HAP-1 (cell line): ENCODE results near the gene FAM184B.

ENCODE experiments used
- DNase-seq, 2 experiments: peaks; one replicate each; pipeline ENCODE4 v3.0.0-alpha.2; 2016 to 2020; ENCODE audit warnings: low spot score in 2 of 2
- H3K27me3 ChIP-seq: fragments of 250-450 bp; sonication (Bioruptor Pico); 2 replicates; pipeline ENCODE4 v1.5.1; 2020; ENCODE audit warnings: low read depth, mild to moderate bottlenecking, moderate library complexity
- H3K36me3 ChIP-seq: fragments of 250-450 bp; sonication (Bioruptor Pico); replicated peaks from 2 replicates; pipeline ENCODE4 v1.5.1; 2020; ENCODE audit warnings: mild to moderate bottlenecking
- H3K4me1 ChIP-seq: fragments of 250-450 bp; sonication (Bioruptor Pico); 2 replicates; pipeline ENCODE4 v1.5.1; 2020; ENCODE audit warnings: mild to moderate bottlenecking
- H3K4me3 ChIP-seq: fragments of 250-450 bp; sonication (Bioruptor Pico); 2 replicates; pipeline ENCODE4 v1.5.1; 2020; ENCODE audit warnings: mild to moderate bottlenecking, moderate library complexity
- H3K9me3 ChIP-seq: fragments of 250-450 bp; sonication (Bioruptor Pico); 2 replicates; pipeline ENCODE4 v1.5.1; 2020; ENCODE audit warnings: mild to moderate bottlenecking, moderate library complexity
- in situ Hi-C: fragments of 300-500 bp; cut with MboI; formaldehyde crosslinking; loops from 3 replicates; pipeline ENCODE4 v1.14.3; 2020; ENCODE audit warnings: low sequenced_read_pairs, inconsistent platforms, mixed read lengths

The FAM184B gene

DNA sequence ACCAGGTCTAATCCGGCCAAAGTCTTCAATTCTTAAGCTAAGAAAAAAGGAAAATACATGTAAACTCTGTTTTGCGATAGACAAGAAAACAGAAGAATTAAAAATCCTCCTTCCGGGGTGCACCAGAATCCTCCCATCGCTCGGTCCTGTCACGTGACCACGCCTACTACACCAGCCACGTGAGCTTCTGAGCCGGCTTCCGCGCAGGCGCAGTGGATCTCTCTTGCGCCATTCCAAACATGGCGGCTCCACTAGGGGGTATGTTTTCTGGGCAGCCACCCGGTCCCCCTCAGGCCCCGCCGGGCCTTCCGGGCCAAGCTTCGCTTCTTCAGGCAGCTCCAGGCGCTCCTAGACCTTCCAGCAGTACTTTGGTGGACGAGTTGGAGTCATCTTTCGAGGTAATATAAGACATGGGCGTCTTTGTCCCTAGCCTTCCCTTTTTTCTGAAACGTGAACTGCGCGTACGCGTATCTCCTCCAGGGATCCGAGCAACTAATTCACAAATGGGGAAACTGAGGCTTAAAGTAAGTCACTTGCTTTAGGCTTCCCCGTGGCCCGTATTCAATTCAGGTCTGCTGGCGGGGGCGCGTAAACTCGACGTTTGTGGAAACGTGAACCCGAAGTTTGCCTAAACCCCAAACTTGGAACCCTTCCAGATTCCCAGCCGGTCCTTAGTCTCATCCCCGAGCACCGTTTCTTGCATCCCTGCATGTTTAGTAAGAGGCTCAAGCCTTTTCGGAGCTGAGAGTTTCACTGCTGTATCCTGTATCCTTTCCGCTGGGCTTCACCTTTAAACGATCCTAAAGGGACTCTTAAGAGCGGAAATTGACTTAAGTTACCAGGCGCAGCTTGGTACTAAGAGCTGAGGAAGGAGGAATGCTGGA is 166.8 kb downstream of the FAM184B start, which contains the start of gene MED28:
TSS of gene MED28 (plus strand) at position 226 of the 884 bp plus-strand sequence. CDS start at position 240, 14 bp downstream.
- Histone ChIP-seq H3K36me3 (peaks cover 28% of the 10 kb centered on the region), H3K27me3 (no peaks in the 10 kb centered on the region), H3K4me1 (peaks cover 10% of the 10 kb centered on the region), H3K4me3 (peak within 1 kb of the TSS; percentile 99), H3K9me3 (no peaks in the 10 kb centered on the region)
- in situ Hi-C loops: no loop called here
- peak; percentile 89 to 96 for DNase-seq

DNA sequence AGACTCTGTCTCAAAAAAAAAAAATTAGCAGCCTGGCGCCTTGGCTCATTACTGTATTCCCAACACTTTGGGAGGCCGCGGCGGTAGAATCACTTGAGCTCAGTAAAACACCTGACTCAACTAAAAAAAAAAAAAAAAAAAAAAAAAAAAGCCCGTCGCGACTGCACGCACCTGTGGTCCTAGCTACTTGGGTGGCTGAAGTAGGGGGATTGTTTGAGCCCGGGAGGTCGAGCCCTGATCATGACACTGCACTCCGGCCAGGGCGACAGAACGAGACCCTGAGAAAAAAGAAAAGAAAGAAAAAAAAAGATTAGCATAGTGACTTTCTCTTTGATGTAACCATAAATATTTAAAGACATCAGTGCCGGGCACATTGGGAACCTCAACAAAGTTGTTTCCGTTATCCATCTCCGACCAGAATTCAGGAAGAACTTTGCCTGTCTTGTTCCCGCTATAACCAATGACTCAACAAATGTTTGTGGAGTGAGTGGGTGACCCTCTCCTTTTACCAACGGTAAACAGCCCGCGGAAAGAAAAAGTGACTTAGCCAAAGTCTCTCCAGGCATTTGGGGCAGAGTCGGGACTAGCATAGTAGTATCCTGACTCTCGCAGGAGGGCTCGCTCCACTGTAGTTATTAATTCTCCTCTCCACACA is 167.5 kb downstream of the FAM184B start:
- Histone ChIP-seq H3K36me3 (peaks cover 20% of the 10 kb centered on the region), H3K4me3 (peak overlapping the region; percentile 99), H3K27me3 (no peaks in the 10 kb centered on the region), H3K4me1 (peaks cover 10% of the 10 kb centered on the region), H3K9me3 (no peaks in the 10 kb centered on the region)
- no peak for DNase-seq
- in situ Hi-C loops: no loop called here

DNA sequence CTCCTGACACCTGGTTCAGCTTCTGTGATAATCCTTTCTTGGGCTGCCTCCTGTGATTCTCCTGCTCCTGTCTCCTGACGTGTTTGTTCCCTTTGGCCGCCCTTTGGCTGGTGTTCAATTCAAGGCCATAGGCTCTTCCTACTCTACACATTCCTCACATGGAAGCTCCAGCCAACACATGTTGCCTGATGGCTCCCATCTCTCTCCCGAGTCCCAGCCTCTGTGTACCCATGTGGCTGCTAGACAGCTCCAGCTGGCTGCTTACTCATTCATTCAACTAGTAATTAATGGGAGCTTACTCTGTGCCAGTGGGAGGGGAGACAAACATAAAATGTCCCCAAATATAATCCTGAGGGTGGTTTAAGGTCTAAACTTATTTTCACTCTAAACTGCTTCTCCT is 176.2 kb downstream of the FAM184B start:
- in situ Hi-C loops: no loop called here

DNA sequence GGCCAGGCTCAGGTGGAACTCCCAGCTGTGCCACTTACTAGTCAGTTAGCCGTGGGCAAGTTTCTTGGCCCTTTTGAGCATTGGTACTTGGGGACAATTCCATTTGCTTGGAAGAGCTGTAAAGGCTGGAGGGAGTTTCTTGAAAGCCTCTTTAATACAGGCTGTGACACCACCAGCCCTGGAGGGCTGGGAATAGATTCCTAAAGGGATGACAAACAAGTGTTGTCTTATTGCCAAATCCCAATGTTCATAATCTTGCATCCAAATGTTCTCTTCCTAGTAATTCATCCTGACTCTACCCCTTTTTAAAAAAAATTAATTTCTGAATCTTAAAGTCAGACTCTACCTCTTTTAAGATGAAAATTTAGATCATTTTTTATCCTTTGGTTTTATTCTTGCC is 181.6 kb downstream of the FAM184B start:
- in situ Hi-C loops: loop anchor here (25.0 kb wide), 1 partner anchor 212 kb away; the partner anchor contains the start of genes DCAF16 and NCAPG
- Histone ChIP-seq H3K9me3 (no peaks in the 10 kb centered on the region), H3K4me1 (no peaks in the 10 kb centered on the region), H3K27me3 (no peaks in the 10 kb centered on the region), H3K36me3 (peaks cover 79% of the 10 kb centered on the region), H3K4me3 (no peak overlapping the region)
- no peak for DNase-seq

More for the DNA sequence above, 176.2 kb downstream of the FAM184B start:
- Histone ChIP-seq H3K4me1 (no peaks in the 10 kb centered on the region), H3K27me3 (no peaks in the 10 kb centered on the region), H3K9me3 (no peaks in the 10 kb centered on the region), H3K4me3 (no peak overlapping the region), H3K36me3 (peaks cover 61% of the 10 kb centered on the region)
- no peak for DNase-seq

DNA sequence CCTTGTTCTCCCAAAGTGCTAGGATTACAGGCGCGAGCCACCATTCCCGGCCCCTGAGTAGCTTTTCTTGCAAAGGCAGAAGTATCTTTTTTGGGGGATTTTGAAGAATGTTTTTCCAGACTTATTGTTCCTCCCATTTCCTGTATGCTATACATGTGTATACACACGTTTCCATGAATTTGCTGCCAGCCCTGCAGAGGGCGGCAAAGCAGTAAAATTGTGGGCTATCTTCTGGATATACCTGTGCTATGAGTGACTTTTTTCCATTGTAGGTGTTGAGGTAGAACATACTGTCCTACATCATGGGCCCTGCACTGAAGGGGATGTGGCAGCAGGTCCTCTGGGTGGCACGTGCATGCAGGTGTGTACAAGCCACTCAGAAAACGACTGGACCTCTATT is 183.9 kb downstream of the FAM184B start:
- Histone ChIP-seq H3K4me1 (no peaks in the 10 kb centered on the region), H3K27me3 (no peaks in the 10 kb centered on the region), H3K9me3 (no peaks in the 10 kb centered on the region), H3K36me3 (peaks cover 91% of the 10 kb centered on the region), H3K4me3 (no peak overlapping the region)
- in situ Hi-C loops: loop anchor here (25.0 kb wide), 1 partner anchor 215 kb away; the partner anchor contains the start of genes DCAF16 and NCAPG
- peak in 1 of 2 experiments; percentile 29 for DNase-seq

DNA sequence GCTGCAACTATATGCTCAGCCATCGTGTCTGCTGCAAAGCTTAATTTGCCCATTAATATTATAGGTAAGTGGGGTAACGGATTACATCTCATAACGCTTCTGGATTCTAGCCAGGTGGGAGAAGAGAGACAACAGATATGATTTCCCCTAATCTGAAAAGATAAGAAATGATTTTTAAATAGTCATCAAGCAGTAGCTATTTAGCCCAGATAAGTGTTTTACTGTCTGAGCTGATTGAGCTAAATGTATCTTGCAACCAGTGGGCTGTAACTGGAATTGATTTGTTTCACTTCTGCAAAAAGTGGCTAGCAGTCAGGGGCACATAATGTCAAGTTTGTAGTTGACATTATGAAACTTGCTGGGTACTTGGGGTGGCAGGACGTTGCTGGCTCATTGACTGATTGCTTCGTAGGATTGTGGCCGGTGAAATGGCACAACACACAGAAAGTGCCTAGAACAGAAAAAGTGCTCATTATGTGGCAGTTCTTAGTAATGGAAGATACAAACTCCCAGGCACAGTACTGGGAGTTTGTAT is 185.9 kb downstream of the FAM184B start:
- H3K36me3 ChIP-seq: peaks cover 92% of the 10 kb centered on the region
- H3K4me3 ChIP-seq: no peak overlapping the region
- in situ Hi-C loops: loop anchor here (25.0 kb wide), 1 partner anchor 217 kb away; the partner anchor contains the start of genes DCAF16 and NCAPG
- DNase-seq: no peak
- no peaks in the 10 kb centered on the region for H3K27me3 ChIP-seq
- no peaks in the 10 kb centered on the region for H3K4me1 ChIP-seq
- no peaks in the 10 kb centered on the region for H3K9me3 ChIP-seq

DNA sequence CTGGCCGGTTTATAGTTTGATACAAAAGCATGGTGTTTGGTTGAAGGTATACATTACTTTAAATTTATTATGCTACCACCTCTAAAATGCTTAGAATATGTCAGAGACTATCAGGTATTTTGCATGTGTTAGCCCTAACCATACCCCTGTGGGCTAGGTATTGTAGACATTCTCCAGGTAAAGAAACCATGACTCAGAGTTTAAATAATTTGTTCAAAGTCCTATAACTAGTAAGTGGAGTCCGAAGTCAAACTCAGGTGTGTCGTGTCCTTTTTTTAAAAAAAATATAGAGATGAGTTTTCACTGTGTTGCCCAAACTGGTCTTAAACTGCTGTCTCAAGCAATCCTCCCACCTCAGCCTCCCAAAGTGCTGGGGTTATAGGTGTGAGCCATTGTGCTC is 192.1 kb downstream of the FAM184B start:
- no peak for DNase-seq
- Histone ChIP-seq H3K9me3 (no peaks in the 10 kb centered on the region), H3K4me1 (no peaks in the 10 kb centered on the region), H3K27me3 (no peaks in the 10 kb centered on the region), H3K36me3 (peaks cover 91% of the 10 kb centered on the region), H3K4me3 (no peak overlapping the region)
- in situ Hi-C loops: loop anchor here (25.0 kb wide), 1 partner anchor 223 kb away; the partner anchor contains the start of genes DCAF16 and NCAPG

DNA sequence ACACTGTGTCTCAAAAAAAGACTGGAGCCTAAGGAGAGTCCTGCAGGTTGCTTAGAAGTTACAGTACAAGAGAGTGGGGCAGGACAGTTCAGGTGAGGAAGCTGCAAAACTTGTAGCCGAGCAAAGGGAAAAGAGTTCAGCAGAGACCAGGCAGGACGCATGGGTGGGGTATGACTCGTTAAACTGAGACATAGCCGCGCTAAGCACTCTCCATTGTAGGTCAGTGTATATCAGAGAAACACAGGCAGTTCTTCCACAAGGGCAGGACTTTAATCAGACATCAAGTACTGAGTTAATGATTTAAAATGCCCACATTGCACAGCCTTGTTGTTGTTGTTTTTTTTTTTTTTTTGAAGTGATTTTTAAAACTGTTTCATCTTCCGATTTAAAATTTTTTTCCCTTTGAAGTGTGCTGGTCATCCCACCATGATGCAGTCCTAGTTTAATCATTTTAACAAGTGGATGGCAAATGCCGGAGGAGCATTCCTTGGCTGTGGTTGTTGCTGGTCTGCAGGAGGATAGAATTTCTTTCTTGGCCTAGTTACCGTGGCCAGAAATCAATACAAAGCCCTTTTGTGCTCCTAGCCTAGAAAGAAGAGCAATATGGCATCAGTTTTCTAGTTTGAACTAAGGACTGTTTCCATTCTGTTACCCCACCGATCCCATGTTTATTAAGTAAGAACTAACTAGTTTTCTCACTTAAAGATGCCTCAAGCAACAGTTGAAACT is 194.2 kb downstream of the FAM184B start:
- H3K36me3 ChIP-seq: peaks cover 95% of the 10 kb centered on the region
- no peak overlapping the region for H3K4me3 ChIP-seq
- DNase-seq: no peak
- in situ Hi-C loops: loop anchor here (25.0 kb wide), 1 partner anchor 225 kb away; the partner anchor contains the start of genes DCAF16 and NCAPG
- H3K9me3 ChIP-seq: no peaks in the 10 kb centered on the region
- H3K27me3 ChIP-seq: no peaks in the 10 kb centered on the region
- H3K4me1 ChIP-seq: no peaks in the 10 kb centered on the region

DNA sequence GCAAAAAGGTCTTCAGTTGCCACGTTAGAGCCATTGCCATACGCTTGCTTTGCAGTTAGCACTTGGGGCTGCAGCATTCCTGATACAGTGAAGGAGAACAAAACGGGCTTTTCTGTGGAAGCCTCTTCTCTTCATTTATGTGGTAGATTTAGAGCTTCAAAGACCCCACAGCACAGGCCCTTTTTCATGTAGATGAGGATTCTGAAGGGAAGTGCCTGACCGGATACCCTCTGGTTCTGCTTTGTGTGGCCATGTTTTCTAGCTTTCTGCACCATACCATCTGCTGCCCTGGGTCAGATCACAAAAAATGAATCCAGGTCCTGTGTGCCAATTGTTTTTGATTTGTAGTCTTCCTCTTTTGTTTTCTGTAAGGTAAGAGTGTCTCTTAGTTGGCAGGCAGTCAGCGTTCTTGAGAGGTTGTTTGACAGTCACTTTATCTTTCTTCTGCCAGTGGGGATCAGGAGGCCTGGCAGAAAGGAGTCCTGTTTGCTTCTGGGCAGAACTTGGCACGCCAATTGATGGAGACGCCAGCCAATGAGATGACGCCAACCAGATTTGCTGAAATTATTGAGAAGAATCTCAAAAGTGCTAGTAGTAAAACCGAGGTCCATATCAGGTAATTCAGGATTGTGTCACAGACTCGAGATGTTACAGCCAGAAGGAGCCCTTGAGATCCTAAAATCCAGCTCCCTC is 196.8 kb downstream of the FAM184B start:
- no peaks in the 10 kb centered on the region for H3K9me3 ChIP-seq
- no peaks in the 10 kb centered on the region for H3K27me3 ChIP-seq
- H3K36me3 ChIP-seq: peaks cover 91% of the 10 kb centered on the region
- in situ Hi-C loops: loop anchor here (25.0 kb wide), 1 partner anchor 228 kb away; the partner anchor contains the start of genes DCAF16 and NCAPG
- H3K4me3 ChIP-seq: no peak overlapping the region
- no peaks in the 10 kb centered on the region; the same call in 1 of the 2 replicates for H3K4me1 ChIP-seq
- DNase-seq: no peak

DNA sequence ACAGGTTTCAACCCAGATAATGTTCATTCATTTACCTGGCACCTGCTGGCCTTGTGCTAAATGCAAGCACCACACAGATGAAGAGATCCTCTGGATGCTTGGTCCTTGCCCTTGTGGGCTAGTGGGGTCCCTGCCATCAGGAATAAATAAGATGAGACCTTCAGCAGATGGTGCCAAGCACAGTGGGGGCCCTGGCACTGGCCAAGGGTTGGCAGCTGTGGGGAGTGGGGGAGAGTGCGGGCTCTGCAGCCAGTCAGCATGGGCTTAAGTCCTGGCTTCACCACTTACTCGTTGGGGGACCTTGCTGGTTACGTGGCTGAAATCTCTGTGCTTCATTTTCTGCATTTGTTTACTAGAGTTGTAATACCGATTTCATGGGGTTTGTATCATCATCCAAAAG is 197.5 kb downstream of the FAM184B start:
- no peak for DNase-seq
- H3K27me3 ChIP-seq: no peaks in the 10 kb centered on the region
- in situ Hi-C loops: loop anchor here (25.0 kb wide), 1 partner anchor 228 kb away; the partner anchor contains the start of genes DCAF16 and NCAPG
- peaks cover 84% of the 10 kb centered on the region for H3K36me3 ChIP-seq
- H3K9me3 ChIP-seq: no peaks in the 10 kb centered on the region
- H3K4me3 ChIP-seq: no peak overlapping the region
- H3K4me1 ChIP-seq: peaks cover 4% of the 10 kb centered on the region

DNA sequence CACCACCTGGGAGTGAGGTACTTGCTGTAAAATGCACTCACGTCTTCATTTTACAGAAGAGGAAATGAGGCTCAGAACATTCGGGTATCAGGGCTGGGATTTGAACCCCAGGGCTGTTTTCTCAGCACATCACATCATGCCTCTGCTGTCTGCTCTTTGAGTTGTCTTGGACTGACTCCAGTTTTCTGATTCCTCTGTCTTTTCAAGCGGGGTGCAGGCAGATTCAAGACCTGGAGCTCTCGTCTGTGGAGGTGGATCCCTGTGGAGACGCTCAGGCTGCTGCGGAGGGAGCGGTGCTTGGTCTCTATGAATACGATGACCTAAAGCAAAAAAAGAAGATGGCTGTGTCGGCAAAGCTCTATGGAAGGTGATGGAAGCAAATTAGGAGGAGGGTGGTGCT is 198.1 kb downstream of the FAM184B start:
- peaks cover 11% of the 10 kb centered on the region for H3K4me1 ChIP-seq
- in situ Hi-C loops: loop anchor here (25.0 kb wide), 1 partner anchor 229 kb away; the partner anchor contains the start of genes DCAF16 and NCAPG
- peaks cover 77% of the 10 kb centered on the region for H3K36me3 ChIP-seq
- H3K4me3 ChIP-seq: no peak overlapping the region
- no peak for DNase-seq
- H3K9me3 ChIP-seq: no peaks in the 10 kb centered on the region
- H3K27me3 ChIP-seq: no peaks in the 10 kb centered on the region

DNA sequence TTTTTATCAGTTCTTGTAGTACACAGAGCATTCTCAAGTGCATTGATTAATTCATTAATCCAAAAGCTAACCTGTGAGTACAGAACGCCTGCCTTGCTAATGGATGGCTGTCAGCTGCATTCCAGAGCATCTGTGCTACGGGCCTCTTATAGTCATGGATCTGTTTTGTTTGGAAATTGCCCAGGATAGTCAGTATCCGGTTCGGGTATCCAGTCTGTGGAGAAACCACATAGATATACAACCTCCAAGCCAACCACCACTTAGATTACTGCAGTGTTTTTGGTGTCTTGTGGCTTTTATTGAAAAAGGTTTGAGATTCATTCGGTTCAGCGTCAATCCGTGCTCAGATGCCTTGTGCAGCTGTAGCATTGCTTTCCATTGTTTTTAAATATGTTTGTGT is 200.5 kb downstream of the FAM184B start:
- no peak for DNase-seq
- Histone ChIP-seq H3K9me3 (0 out of 2 replicates have a peak, but pooled peaks cover 4% of the 10 kb centered on the region), H3K36me3 (peaks cover 57% of the 10 kb centered on the region), H3K4me3 (no peak overlapping the region), H3K4me1 (peaks cover 13% of the 10 kb centered on the region), H3K27me3 (no peaks in the 10 kb centered on the region)
- in situ Hi-C loops: loop anchor here (25.0 kb wide), 1 partner anchor 231 kb away; the partner anchor contains the start of genes DCAF16 and NCAPG
